Kidney (tissue), 14 donors: ENCODE data around the gene TM4SF18. TPM values are rescaled to one million over a fixed set of nuclear protein-coding genes. Genes with fewer than 3 reads are reported as not detected.

Experiments
- DNase-seq, 5 donors: peaks; one replicate each; pipeline ENCODE4 v3.0.0-alpha.2; 2013 to 2020
- FAIRE-seq: peaks from 2 replicates; lab custom pipeline; 2012; peaks lifted over from hg19 to GRCh38; lab: Jason Lieb, UNC
- H3K27ac ChIP-seq, 2 donors: one replicate each; pipeline ENCODE4 v1.7.0; 2013; ENCODE audit warnings: low read depth in 2 of 2, low read length in 2 of 2, inconsistent platforms in 1 of 2
- H3K27me3 ChIP-seq: one replicate; pipeline ENCODE4 v1.7.1; 2013; ENCODE audit warnings: low read length, inconsistent platforms; ENCODE audit not compliant: control insufficient read depth, insufficient read depth
- H3K36me3 ChIP-seq, 3 donors: one replicate each; pipeline versions ENCODE4 v1.7.0 to v1.7.1; 2013; ENCODE audit warnings: low read length in 3 of 3, control low read depth in 1 of 3, inconsistent platforms in 1 of 3; ENCODE audit not compliant: insufficient read depth in 3 of 3, control insufficient read depth in 2 of 3
- H3K4me1 ChIP-seq, 3 donors: one replicate each; pipeline versions ENCODE4 v1.7.0 to v1.7.1; 2013; ENCODE audit warnings: low read length in 3 of 3, inconsistent platforms in 1 of 3, low read depth in 1 of 3; ENCODE audit not compliant: control insufficient read depth in 2 of 3, insufficient read depth in 2 of 3
- H3K4me3 ChIP-seq, 3 donors: one replicate each; pipeline versions ENCODE4 v1.7.0 to v1.8.1; 2013; ENCODE audit warnings: low read length in 3 of 3, control low read depth in 1 of 3, inconsistent platforms in 1 of 3
- H3K9ac ChIP-seq, 3 donors: one replicate each; pipeline versions ENCODE4 v1.7.0 to v1.7.1; 2013; ENCODE audit warnings: low read length in 3 of 3, control low read depth in 1 of 3, inconsistent platforms in 1 of 3
- H3K9me3 ChIP-seq, 3 donors: one replicate each; pipeline versions ENCODE4 v1.7.0 to v1.7.1; 2013; ENCODE audit warnings: low read length in 3 of 3, control low read depth in 1 of 3, inconsistent platforms in 1 of 3; ENCODE audit not compliant: control insufficient read depth in 2 of 3, insufficient read depth in 1 of 3
- CTCF ChIP-seq: IDR thresholded peaks from 3 replicates; pipeline ENCODE4 v1.5.1; 2012; ENCODE audit warnings: mild to moderate bottlenecking, moderate library complexity, borderline replicate concordance; ENCODE audit not compliant: insufficient read depth; ENCODE audit errors: extremely low read depth
- intact Hi-C: fragments of 100-400 bp; cut with DNase I; formaldehyde crosslinking; loops from one replicate; pipeline ENCODE4 v1.11.1; 2022
- polyA plus RNA-seq: library from polyadenylated mRNA; stranded (reverse); fragments of 350-450 nt; fragmentation: Illumina TruSeq; extraction: RNeasy Lipid Tissue Mini Kit (QIAGEN cat#74804); gene quantifications from one replicate; pipeline ENCODE4 v1.2.3, GENCODE V29; 2014; ENCODE audit warnings: low read depth, low replicate concordance; ENCODE audit not compliant: insufficient read depth
- total RNA-seq: library from RNA; stranded (reverse); fragmentation: NEBNext Ultra II Directional; extraction: Animal tissue kit (Norgen Biotek cat#: 25700); gene quantifications from one replicate; pipeline ENCODE4 v1.2.1, GENCODE V29; 2021
- donor health status: control.
- donor health status: control.
- donor health status: control.
- donor health status: control.
- donor health status: control.
- donor health status: DM: yes; HTN: yes; CAD: no.
- donor health status: Normal renal cell carcinoma (clear cell type).

The TM4SF18 gene
- total and polyA plus RNA-seq, 2 donors from 2014 or later, result 14.2 to 19.7 TPM

- no peaks in the 10 kb centered on the region for H3K4me1 ChIP-seq
- H3K4me3 ChIP-seq, result no peak overlapping the region
- H3K9ac ChIP-seq, result no peak overlapping the region
- H3K27ac ChIP-seq, result no peak overlapping the region
- no peak for FAIRE-seq
- no peaks in the 10 kb centered on the region for H3K36me3 ChIP-seq
- DNase-seq, result no peak
- no peaks in the 10 kb centered on the region for H3K27me3 ChIP-seq
- no peak for TF ChIP-seq CTCF
- no peaks in the 10 kb centered on the region for H3K9me3 ChIP-seq
- intact Hi-C loops, result no loop called here
Observed at GRCh38 chr3:149282322-149282721, 51.1 kb downstream of the TM4SF18 start.

GRCh38 chr3:149280671-149281349, 52.6 kb downstream of the TM4SF18 start:
- H3K27ac ChIP-seq, result no peak overlapping the region
- FAIRE-seq, result no peak
- H3K4me3 ChIP-seq, result no peak overlapping the region
- intact Hi-C loops, result no loop called here
- no peak overlapping the region for H3K9ac ChIP-seq
- no peaks in the 10 kb centered on the region for H3K27me3 ChIP-seq
- no peak for TF ChIP-seq CTCF
- no peak for DNase-seq
- H3K4me1 ChIP-seq, result no peaks in the 10 kb centered on the region
- H3K9me3 ChIP-seq, result no peaks in the 10 kb centered on the region
- H3K36me3 ChIP-seq, result no peaks in the 10 kb centered on the region

- no peak for FAIRE-seq
- no peaks in the 10 kb centered on the region for H3K27me3 ChIP-seq
- no peaks in the 10 kb centered on the region for H3K36me3 ChIP-seq
- DNase-seq, result no peak
- H3K9me3 ChIP-seq, result no peaks in the 10 kb centered on the region
- no peak overlapping the region for H3K4me3 ChIP-seq
- no peak overlapping the region for H3K9ac ChIP-seq
- no peak overlapping the region for H3K27ac ChIP-seq
- no peaks in the 10 kb centered on the region for H3K4me1 ChIP-seq
- TF ChIP-seq CTCF, result no peak
- intact Hi-C loops, result loop anchor here (10.0 kb wide), 1 partner anchor 324 kb away; no protein-coding TSS in a partner anchor
Observed at GRCh38 chr3:149278911-149279310, 54.5 kb downstream of the TM4SF18 start.
